ENCODE measurements around the gene BSND. TPM values are rescaled to one million over a fixed set of nuclear protein-coding genes. Genes with fewer than 3 reads are reported as not detected.

The BSND gene
- total RNA-seq, result not detected in 2 replicates

DNA sequence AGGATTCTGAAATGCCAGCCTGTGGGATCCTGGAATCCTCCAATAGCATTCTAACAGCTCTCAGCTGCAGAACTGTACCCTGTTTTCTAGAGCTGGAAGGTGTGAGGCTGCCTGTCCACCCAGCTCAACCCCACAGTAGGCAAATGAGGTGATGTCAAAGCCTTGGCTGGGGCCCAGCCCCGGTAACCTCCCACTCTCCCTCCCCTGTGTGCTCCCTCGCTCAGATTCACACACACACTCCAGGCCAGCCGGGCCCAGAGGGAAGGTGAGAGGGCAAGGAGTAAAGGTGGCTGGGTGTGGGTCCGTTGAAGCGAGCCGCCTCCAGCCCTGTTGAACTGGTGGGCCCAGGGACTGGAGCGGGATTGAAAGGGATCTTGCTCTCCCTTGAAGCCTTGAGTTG, at the start of gene BSND:
Gene BSND (plus strand): TSS at position 257 of the 400 bp plus-strand sequence. CDS start 254 bp downstream, outside the sequence.

DNA sequence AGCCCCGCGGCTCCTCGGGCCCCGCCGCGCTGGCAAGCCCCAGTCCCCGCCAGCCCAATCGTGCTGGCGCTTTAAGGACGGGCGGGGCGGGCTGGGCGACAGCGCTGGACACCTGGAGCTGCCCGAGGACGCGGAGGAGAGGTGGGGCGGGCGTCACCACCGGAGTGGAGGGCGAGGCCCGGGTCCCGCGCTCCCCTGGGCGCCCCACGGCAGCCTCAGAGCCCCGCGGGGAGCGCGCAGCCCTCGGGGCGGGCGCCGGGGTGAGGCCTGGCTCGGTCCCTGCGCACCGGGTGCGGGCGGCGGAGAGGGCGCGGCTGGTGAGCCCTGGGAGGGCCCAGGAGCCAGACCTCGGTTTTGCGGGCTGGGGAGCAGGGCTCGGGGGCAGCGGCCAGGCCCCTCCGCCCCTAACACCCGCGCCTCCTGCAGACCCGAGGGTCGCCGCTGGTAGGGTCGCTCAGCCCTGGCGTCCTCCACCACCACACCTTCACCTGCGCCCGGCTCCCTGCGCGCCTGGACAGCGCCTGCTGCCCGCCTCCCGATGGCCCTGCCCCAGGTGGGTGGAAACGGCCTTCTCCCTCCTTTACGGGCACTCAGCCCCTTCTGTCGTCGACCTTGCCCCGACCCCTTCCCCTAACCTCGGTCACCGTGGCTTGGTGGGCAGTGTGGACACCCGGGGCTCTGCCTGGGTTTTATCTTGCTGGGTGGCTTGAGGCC, 18.0 kb upstream of the BSND start, which contains the start of gene TMEM61:
Gene TMEM61 (plus strand): TSS at position 101 of the 714 bp plus-strand sequence. CDS start 438 bp downstream, at position 539.

GRCh38 chr1:55039342-55040082, 40.8 kb downstream of the BSND start, which contains the start of gene PCSK9:
Gene PCSK9, plus strand, starts transcription at chr1:55039548. Its CDS starts 290 bp downstream, at chr1:55039838.

Other genes starting within 250 kb of the BSND start
- 3.5 and 3.7 TPM in 2 replicates for gene PARS2, start 234.4 kb upstream of the BSND start, total RNA-seq
- gene TTC22, start 197.6 kb upstream of the BSND start, total RNA-seq, result not detected in 2 replicates
- 367 and 384 TPM in 2 replicates for gene DHCR24, start 111.7 kb upstream of the BSND start, total RNA-seq
- not detected in 2 replicates for gene TMEM61, start 18.3 kb upstream of the BSND start, total RNA-seq
- gene PCSK9, start 40.6 kb downstream of the BSND start, total RNA-seq, result 23.6 and 30.1 TPM in 2 replicates
- 13.8 and 26.9 TPM in 2 replicates for gene USP24, start 216.4 kb downstream of the BSND start, total RNA-seq

Measured in myometrial cell (primary cell).